HCT116 (cell line): ENCODE results near the gene SDCCAG8. TPM values are rescaled to one million over a fixed set of nuclear protein-coding genes. Genes with fewer than 3 reads are reported as not detected.

Source experiments
- ATAC-seq: fragments of 200-7000 bp; cut with Tn5 transposase; 2 replicates; pipeline ENCODE4 v1.9.1; 2020; ENCODE audit warnings: mild to moderate bottlenecking, moderate library complexity
- BruUV-seq: library from RNA; stranded (reverse); fragments of 400-500 nt; replicated peaks from 2 replicates; lab custom pipeline; 2021; lab: Mats Ljungman, UMichigan
- CTCF ChIA-PET: fragments of 300-600 bp; sonication (Branson Sonifier 250); formaldehyde crosslinking; loops from one replicate; lab custom pipeline; 2021; ENCODE audit warnings: antibody characterized with exemption; lab: Charles Lee
- POLR2A ChIA-PET: fragments of 300-600, 350-600 bp; sonication (Branson Sonifier 250); formaldehyde crosslinking; loops from one replicate; lab custom pipeline; 2021; ENCODE audit warnings: antibody characterized with exemption; lab: Charles Lee
- RAD21 ChIA-PET, 2 experiments: fragments of 300-600 bp; sonication (Branson Sonifier 250); formaldehyde crosslinking; loops; one replicate each; lab custom pipeline; 2023; ENCODE audit warnings: low total read pairs in 2 of 2; ENCODE audit not compliant: uncharacterized antibody in 2 of 2, unreplicated experiment in 2 of 2, low non-redundant PET in 1 of 2; lab: Charles Lee
- DNase-seq: peaks from one replicate; pipeline ENCODE4 v3.0.0-alpha.2; 2010; ENCODE audit warnings: low read depth, low spot score
- H2AFZ ChIP-seq: fragments of 200-600 bp; shearing (Covaris generic), sonication (generic); 2 replicates; pipeline ENCODE4 v1.6.1; 2017; ENCODE audit warnings: low read depth, mixed run types, mixed read lengths, antibody characterized with exemption, low read length; ENCODE audit not compliant: poor library complexity, severe bottlenecking
- H3K27ac ChIP-seq: 2 replicates; pipeline ENCODE4 v1.5.1; 2012; ENCODE audit warnings: low read depth, low read length
- H3K27me3 ChIP-seq: fragments of 200-600 bp; sonication (generic); 2 replicates; pipeline ENCODE4 v1.6.1; 2016; ENCODE audit warnings: mixed run types, low read length, mixed read lengths; ENCODE audit not compliant: insufficient read depth
- H3K36me3 ChIP-seq, 2 experiments: fragments of 200-500 bp in 1 of 2; fragments of 200-600 bp in 1 of 2; sonication (Bioruptor generic) in 1 of 2; sonication (generic) in 1 of 2; 2 replicates each; pipeline versions ENCODE4 v1.5.1 to v1.6.1; 2014 to 2016; ENCODE audit warnings: low read length in 2 of 2, inconsistent platforms in 1 of 2, mixed read lengths in 1 of 2, mixed run types in 1 of 2; ENCODE audit not compliant: insufficient read depth in 2 of 2, control insufficient read depth in 1 of 2
- H3K4me1 ChIP-seq, 2 experiments: fragments of 200-600 bp in 1 of 2; sonication (generic) in 1 of 2; 2 replicates each; pipeline versions ENCODE4 v1.5.1 to v1.6.1; 2012 to 2017; ENCODE audit warnings: low read length in 2 of 2, inconsistent platforms in 1 of 2, mild to moderate bottlenecking in 1 of 2, mixed read lengths in 1 of 2, mixed run types in 1 of 2, moderate library complexity in 1 of 2; ENCODE audit not compliant: insufficient read depth in 2 of 2, control insufficient read depth in 1 of 2
- H3K4me2 ChIP-seq: fragments of 200-600 bp; sonication (generic); 2 replicates; pipeline ENCODE4 v1.6.1; 2017; ENCODE audit warnings: mixed run types, low read length, mixed read lengths
- H3K4me3 ChIP-seq, 2 experiments: fragments of 200-600 bp in 1 of 2; sonication (generic) in 1 of 2; replicated peaks in 1 of 2; 2 replicates each; pipeline ENCODE4 v1.5.1; 2011 to 2016; ENCODE audit warnings: low read length in 2 of 2, control low read depth in 1 of 2, low read depth in 1 of 2, mild to moderate bottlenecking in 1 of 2, mixed read lengths in 1 of 2, mixed run types in 1 of 2
- H3K79me2 ChIP-seq: fragments of 200-600 bp; sonication (generic); 2 replicates; pipeline ENCODE4 v1.6.1; 2017; ENCODE audit warnings: mild to moderate bottlenecking, mixed run types, low read length, moderate library complexity, mixed read lengths; ENCODE audit not compliant: insufficient read depth
- H3K9ac ChIP-seq: fragments of 200-600 bp; sonication (generic); 2 replicates; pipeline ENCODE4 v1.6.1; 2016; ENCODE audit warnings: low read length, mixed read lengths
- H3K9me2 ChIP-seq: fragments of 200-600 bp; sonication (generic), shearing (Covaris generic); 2 replicates; pipeline ENCODE4 v1.6.1; 2017; ENCODE audit warnings: mixed run types, mild to moderate bottlenecking, moderate library complexity; ENCODE audit not compliant: insufficient read depth
- H3K9me3 ChIP-seq, 2 experiments: fragments of 200-500 bp in 1 of 2; fragments of 200-600 bp in 1 of 2; sonication (Bioruptor generic) in 1 of 2; sonication (generic) in 1 of 2; 2 replicates each; pipeline ENCODE4 v1.6.1; 2014 to 2017; ENCODE audit warnings: low read length in 2 of 2, mixed read lengths in 2 of 2, inconsistent platforms in 1 of 2, low read depth in 1 of 2, mild to moderate bottlenecking in 1 of 2, mixed run types in 1 of 2, moderate library complexity in 1 of 2; ENCODE audit not compliant: control insufficient read depth in 1 of 2, insufficient read depth in 1 of 2
- H4K20me1 ChIP-seq: fragments of 200-600 bp; sonication (generic), shearing (Covaris generic); 2 replicates; pipeline ENCODE4 v1.6.1; 2017; ENCODE audit warnings: mixed run types, mild to moderate bottlenecking, moderate library complexity; ENCODE audit not compliant: insufficient read depth
- CBX3 ChIP-seq: IDR thresholded peaks from 2 replicates; pipeline ENCODE4 v1.6.1; 2012; ENCODE audit warnings: low read depth
- EGR1 ChIP-seq: IDR thresholded peaks from 2 replicates; pipeline ENCODE4 v1.6.1; 2012; ENCODE audit warnings: low read depth
- ELF1 ChIP-seq: IDR thresholded peaks from 2 replicates; pipeline ENCODE4 v1.6.1; 2012; ENCODE audit warnings: low read depth, borderline replicate concordance
- EZH2phosphoT487 ChIP-seq: fragments of 200-600 bp; IDR thresholded peaks from 2 replicates; pipeline ENCODE4 v1.6.1; 2018; ENCODE audit warnings: antibody characterized with exemption, borderline replicate concordance
- FOSL1 ChIP-seq: IDR thresholded peaks from 2 replicates; pipeline ENCODE4 v1.6.1; 2012; ENCODE audit warnings: low read depth
- POLR2A ChIP-seq: IDR thresholded peaks from 2 replicates; pipeline ENCODE4 v1.7.0; 2011; ENCODE audit warnings: borderline replicate concordance; ENCODE audit not compliant: insufficient read depth, insufficient read length; ENCODE audit errors: extremely low read depth
- POLR2AphosphoS5 ChIP-seq: IDR thresholded peaks from 2 replicates; pipeline ENCODE4 v1.6.1; 2011; ENCODE audit warnings: mild to moderate bottlenecking, low read depth, low read length, moderate library complexity
- SIN3A ChIP-seq: IDR thresholded peaks from 2 replicates; pipeline ENCODE4 v1.6.1; 2012; ENCODE audit warnings: low read depth
- SP1 ChIP-seq: IDR thresholded peaks from 2 replicates; pipeline ENCODE4 v1.6.1; 2012; ENCODE audit warnings: low read depth
- SRF ChIP-seq: IDR thresholded peaks from 2 replicates; pipeline ENCODE4 v1.6.1; 2012; ENCODE audit warnings: low read depth
- YY1 ChIP-seq: IDR thresholded peaks from 2 replicates; pipeline ENCODE4 v1.6.1; 2011; ENCODE audit warnings: low read length, low read depth, moderate library complexity, mild to moderate bottlenecking; ENCODE audit not compliant: insufficient replicate concordance; ENCODE audit errors: extremely low read depth
- intact Hi-C: fragments of 100-400 bp; cut with micrococcal nuclease; formaldehyde crosslinking; loops from 2 replicates; pipeline ENCODE4 v1.10.0; 2022
- total RNA-seq: library from RNA; stranded (reverse); gene quantifications from one replicate; pipeline ENCODE4 v1.2.1, GENCODE V29; 2021; ENCODE audit not compliant: unreplicated experiment
- TF ChIP-seq, protein P1 (sequence below): IDR thresholded peaks from 2 replicates; pipeline ENCODE4 v1.6.1; 2011; ENCODE audit warnings: mild to moderate bottlenecking, low read length, moderate library complexity; ENCODE audit not compliant: insufficient replicate concordance; ENCODE audit errors: extremely low read depth
- TF ChIP-seq, protein P2 (sequence below): IDR thresholded peaks from 2 replicates; pipeline ENCODE4 v1.6.1; 2012

Gene SDCCAG8
- total RNA-seq, 1 experiment from 2014 or later, result 38.2 TPM

DNA sequence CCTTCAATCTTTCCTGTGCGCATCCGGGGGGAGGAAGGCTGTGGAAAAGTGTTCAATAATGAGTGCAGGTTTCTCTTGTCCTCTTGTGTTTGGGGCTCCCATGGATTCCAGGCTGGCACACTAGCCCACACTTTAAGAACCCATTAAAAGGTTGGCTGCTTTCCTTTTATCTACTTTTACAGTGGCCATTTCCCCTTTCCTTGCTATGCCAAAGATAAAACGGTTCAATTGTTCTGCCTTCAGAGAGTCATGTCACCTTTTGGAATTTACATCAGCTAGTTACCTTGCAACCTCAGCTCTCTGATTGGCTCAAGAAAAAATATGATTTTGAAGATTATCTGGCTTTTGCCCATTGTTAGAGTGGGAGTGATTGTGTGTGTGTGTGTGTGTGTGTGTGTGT, 182.3 kb downstream of the SDCCAG8 start:
- TF ChIP-seq EZH2phosphoT487 (no peak), SRF (no peak), SP1 (no peak), CBX3 (no peak), POLR2AphosphoS5 (no peak), EGR1 (no peak), FOSL1 (no peak)
- TF ChIP-seq, protein P1, sequence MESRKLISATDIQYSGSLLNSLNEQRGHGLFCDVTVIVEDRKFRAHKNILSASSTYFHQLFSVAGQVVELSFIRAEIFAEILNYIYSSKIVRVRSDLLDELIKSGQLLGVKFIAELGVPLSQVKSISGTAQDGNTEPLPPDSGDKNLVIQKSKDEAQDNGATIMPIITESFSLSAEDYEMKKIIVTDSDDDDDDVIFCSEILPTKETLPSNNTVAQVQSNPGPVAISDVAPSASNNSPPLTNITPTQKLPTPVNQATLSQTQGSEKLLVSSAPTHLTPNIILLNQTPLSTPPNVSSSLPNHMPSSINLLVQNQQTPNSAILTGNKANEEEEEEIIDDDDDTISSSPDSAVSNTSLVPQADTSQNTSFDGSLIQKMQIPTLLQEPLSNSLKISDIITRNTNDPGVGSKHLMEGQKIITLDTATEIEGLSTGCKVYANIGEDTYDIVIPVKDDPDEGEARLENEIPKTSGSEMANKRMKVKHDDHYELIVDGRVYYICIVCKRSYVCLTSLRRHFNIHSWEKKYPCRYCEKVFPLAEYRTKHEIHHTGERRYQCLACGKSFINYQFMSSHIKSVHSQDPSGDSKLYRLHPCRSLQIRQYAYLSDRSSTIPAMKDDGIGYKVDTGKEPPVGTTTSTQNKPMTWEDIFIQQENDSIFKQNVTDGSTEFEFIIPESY, result no peak
- Histone ChIP-seq H3K9me2 (no peaks in the 10 kb centered on the region), H4K20me1 (no peaks in the 10 kb centered on the region), H3K27me3 (no peaks in the 10 kb centered on the region), H3K4me2 (no peak overlapping the region), H3K36me3 (no peaks in the 10 kb centered on the region), H3K4me1 (no peaks in the 10 kb centered on the region), H3K79me2 (no peaks in the 10 kb centered on the region), H3K4me3 (no peak overlapping the region), H3K9ac (no peak overlapping the region), H3K9me3 (no peaks in the 10 kb centered on the region), H3K27ac (no peak overlapping the region), H2AFZ (no peak overlapping the region)
- BruUV-seq, result no TSS peak
- POLR2A ChIA-PET, result no interaction called here
- CTCF ChIA-PET, result no interaction called here
- intact Hi-C loops, result no loop called here
- RAD21 ChIA-PET, result no interaction called here
- ATAC-seq, result no peak
- DNase-seq, result no peak

DNA sequence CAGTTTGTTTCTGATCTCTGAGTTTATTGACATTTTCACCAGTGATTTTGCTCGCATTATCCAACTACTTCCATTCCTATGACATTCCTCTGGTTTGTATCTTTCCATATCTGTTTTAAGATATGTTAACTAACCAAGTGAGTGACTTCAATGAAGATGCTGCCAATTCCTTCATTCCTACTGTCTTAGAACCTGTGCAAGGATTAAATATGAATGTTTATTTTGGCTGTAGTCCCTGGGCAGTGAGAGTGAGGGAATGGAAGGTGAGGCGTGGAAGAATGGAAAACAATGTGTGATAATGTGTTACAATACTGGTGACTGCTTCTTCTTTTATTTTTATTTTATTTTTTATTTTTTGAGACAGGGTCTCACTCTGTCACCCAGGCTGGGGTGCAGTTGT, 183.0 kb downstream of the SDCCAG8 start:
- Histone ChIP-seq H3K36me3 (no peaks in the 10 kb centered on the region), H3K9me3 (no peaks in the 10 kb centered on the region), H3K27me3 (no peaks in the 10 kb centered on the region), H4K20me1 (no peaks in the 10 kb centered on the region), H2AFZ (no peak overlapping the region), H3K79me2 (no peaks in the 10 kb centered on the region), H3K9ac (no peak overlapping the region), H3K4me2 (no peak overlapping the region), H3K4me3 (no peak overlapping the region), H3K4me1 (no peaks in the 10 kb centered on the region), H3K9me2 (no peaks in the 10 kb centered on the region), H3K27ac (no peak overlapping the region)
- no TSS peak for BruUV-seq
- POLR2A ChIA-PET, result no interaction called here
- TF ChIP-seq SRF (no peak), SP1 (no peak), ELF1 (no peak), POLR2A (no peak), YY1 (no peak), EGR1 (no peak), SIN3A (no peak)
- TF ChIP-seq, protein P2, sequence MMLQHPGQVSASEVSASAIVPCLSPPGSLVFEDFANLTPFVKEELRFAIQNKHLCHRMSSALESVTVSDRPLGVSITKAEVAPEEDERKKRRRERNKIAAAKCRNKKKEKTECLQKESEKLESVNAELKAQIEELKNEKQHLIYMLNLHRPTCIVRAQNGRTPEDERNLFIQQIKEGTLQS, result no peak
- ATAC-seq (no peak), DNase-seq (no peak)
- RAD21 ChIA-PET, result no interaction called here
- CTCF ChIA-PET, result no interaction called here
- intact Hi-C loops, result no loop called here
